ENCODE results near the gene ZNF292.
"Not testable (repeated sequence)": the region's sequence is repeated elsewhere in the genome, so short reads cannot be mapped to it uniquely, and the experiment has no call there.

The ZNF292 gene

GRCh38 chr6:87281426-87281825 lies 126.1 kb downstream of the ZNF292 start:
- DNase-seq: no peak

DNA sequence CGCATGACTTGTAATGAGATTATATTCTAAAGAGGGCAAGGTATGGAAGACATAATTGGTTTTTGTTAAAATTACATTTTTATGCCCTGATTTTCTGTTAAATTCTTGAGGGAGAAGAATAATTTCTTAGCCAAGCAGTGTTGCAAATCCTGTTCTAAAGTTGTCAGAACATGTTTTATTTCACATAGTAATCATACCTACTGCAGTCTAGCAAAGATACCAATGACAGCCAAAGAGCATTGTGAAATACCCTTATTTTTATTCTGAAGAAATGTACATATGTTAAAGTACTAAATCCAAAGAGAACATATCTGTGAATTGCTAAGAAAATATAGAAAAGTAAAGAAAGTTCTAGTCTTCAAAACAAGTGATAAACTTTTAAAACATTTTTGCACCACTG lies 127.4 kb downstream of the ZNF292 start:
- DNase-seq: no peak

DNA sequence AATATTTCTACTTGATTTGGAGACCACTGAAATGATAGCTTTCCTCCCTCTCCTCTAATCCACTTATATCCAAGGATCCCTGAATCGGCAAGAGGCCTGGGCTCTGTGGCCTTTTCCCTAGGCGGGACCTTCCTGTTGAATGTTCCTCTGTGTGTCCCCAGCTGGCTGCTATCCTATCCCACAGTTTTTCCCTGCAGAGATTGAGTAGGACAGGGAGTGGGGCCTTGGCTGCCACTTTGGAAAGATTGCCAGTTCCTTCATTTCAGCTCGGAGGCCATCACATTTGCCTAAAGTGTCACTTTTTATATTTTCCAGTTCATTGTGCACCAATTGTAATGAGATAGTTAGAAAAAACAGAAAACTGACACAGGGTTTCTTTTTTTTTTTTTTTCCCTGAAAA lies 128.1 kb downstream of the ZNF292 start:
- DNase-seq: no peak

GRCh38 chr6:87287251-87287650 lies 131.9 kb downstream of the ZNF292 start:
- DNase-seq: no peak

DNA sequence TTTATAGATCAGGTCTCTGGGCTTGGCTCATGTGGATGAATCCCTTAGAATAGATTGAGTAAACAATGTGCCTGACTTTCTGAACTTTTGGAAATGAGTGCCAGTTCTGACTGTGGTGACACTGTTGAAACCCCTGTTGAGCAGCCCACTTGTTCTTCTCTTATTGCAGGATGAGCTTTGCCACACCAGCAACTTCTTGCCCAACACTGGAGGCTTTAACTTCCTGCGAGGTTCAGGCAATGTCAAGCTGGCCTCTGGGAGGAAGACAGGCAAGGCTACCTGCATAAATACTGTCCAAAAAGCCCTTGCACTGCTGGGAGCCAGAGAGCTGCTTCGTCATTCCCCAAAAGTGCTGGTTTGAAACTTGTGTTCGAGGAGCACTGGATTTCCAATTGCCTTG lies 134.2 kb downstream of the ZNF292 start:
- no peak for DNase-seq

DNA sequence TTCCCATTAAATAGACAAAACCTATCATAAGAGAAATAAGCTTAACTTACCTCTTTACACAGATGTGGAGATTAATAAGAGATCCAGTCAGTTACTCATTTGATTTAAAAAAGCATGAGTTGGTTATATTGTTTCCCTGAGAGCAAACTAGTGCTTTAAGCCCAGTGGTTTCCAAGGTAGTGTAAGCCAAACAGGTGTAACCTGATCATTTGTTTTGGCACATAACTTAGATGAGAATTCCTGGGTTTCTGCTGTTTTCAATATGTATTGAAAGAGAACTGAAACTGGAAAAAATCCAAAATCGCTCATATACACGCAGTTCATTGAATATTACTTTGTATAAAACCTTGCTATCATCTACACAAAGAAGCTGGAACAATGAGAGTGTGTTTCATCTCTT lies 136.5 kb downstream of the ZNF292 start:
- DNase-seq: no peak

DNA sequence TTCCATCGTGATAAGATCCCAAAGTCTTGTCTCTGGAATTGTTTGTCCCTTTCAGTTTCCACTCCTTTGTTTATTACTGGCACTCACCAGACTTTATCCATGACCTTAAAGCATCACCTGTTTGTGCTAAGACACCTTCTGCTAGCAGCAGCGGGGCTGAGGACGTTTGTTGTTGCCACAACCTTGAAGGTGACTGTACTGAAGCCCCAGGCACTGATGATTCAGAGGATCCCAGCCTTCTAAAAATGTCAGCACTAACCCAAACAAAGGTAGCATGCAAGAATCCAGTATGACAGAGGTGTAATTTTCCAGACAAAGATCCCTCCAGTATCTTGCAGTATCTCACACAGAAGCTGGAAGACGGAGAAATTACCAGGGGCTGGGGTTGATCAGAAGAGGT lies 138.2 kb downstream of the ZNF292 start:
- no peak for DNase-seq

DNA sequence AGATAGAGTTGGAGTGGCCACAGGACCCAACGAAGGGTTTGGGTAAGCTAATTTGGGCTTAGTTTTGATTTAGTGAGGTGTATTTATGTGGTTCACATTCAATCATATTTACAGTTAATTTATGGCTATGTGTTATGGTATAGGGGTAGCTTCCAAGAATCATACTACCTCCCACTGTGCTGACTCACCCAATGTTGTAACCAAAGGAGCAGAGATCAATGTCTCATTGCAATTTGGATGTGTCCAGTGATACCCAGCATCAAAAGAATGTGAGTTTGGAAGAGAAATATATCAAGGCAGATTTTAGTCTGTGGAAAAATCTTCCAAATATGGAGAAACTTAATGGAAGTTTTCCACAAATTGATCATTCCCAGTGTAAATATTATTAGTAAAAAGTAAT lies 141.8 kb downstream of the ZNF292 start:
- DNase-seq: no peak

- DNase-seq: not testable (repeated sequence)
Observed at GRCh38 chr6:87301277-87301676, 145.9 kb downstream of the ZNF292 start.

GRCh38 chr6:87308970-87309369 lies 153.6 kb downstream of the ZNF292 start:
- DNase-seq: no peak

DNA sequence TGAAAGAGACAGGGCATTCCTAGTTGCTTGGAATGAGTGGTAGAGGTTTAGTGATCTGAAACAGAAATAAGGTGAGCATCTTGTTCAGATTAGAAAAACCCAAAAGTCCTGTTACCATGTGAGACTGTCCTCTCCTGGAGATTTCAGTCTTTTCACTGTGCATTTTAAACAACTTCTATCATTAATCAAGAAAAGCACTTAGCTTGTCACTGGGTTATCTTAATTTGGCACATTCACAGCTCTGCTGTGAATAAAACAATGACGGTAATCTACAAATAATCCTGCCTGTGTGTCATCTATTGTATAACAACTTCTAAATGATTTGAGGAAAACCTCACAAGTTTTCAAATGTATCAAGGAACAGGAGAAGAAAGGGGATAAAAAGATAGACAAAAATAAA lies 157.5 kb downstream of the ZNF292 start:
- no peak for DNase-seq
